SHP77 (cell line): Measurements from ENCODE around the gene STK35.

Source experiments
- DNase-seq, 2 experiments: peaks; one replicate each; lab custom pipeline; 2025; lab: John Stamatoyannopoulos, UW

Gene STK35

GRCh38 chr20:2104236-2104635 is 2.6 kb downstream of the STK35 start:
- DNase-seq, result no peak

GRCh38 chr20:2108498-2108897 is 6.9 kb downstream of the STK35 start:
- no peak for DNase-seq

GRCh38 chr20:2108987-2109386 is 7.4 kb downstream of the STK35 start:
- DNase-seq, result no peak

GRCh38 chr20:2109425-2110210 is 8.0 kb downstream of the STK35 start:
- no peak for DNase-seq

GRCh38 chr20:2112910-2113309 is 11.3 kb downstream of the STK35 start:
- no peak for DNase-seq

- no peak for DNase-seq
These were observed 12.7 kb downstream of the STK35 start for GRCh38 chr20:2114127-2114959.

GRCh38 chr20:2114990-2115681 is 13.5 kb downstream of the STK35 start:
- DNase-seq, result no peak

GRCh38 chr20:2116170-2116940 is 14.7 kb downstream of the STK35 start:
- no peak for DNase-seq

GRCh38 chr20:2118783-2119182 is 17.2 kb downstream of the STK35 start:
- DNase-seq, result no peak

- DNase-seq, result no peak
These were observed 21.3 kb downstream of the STK35 start for GRCh38 chr20:2122936-2123335.

GRCh38 chr20:2123720-2124119 is 22.1 kb downstream of the STK35 start:
- no peak for DNase-seq

- no peak for DNase-seq
These were observed 23.1 kb downstream of the STK35 start for GRCh38 chr20:2124564-2125213.

GRCh38 chr20:2125474-2126112 is 24.0 kb downstream of the STK35 start:
- DNase-seq, result no peak

GRCh38 chr20:2127238-2127637 is 25.6 kb downstream of the STK35 start:
- no peak for DNase-seq

GRCh38 chr20:2128542-2128941 is 26.9 kb downstream of the STK35 start:
- DNase-seq, result no peak

GRCh38 chr20:2130062-2130591 is 28.5 kb downstream of the STK35 start:
- DNase-seq, result no peak

- no peak for DNase-seq
These were observed 29.1 kb downstream of the STK35 start for GRCh38 chr20:2130683-2131082.

- DNase-seq, result no peak
These were observed 29.7 kb downstream of the STK35 start for GRCh38 chr20:2131366-2131765.

- no peak for DNase-seq
These were observed 30.9 kb downstream of the STK35 start for GRCh38 chr20:2132461-2132901.
